K562 (cell line): Measurements from ENCODE around the gene DCP1B. TPM values are rescaled to one million over a fixed set of nuclear protein-coding genes. Genes with fewer than 3 reads are reported as not detected.

Experiments
- CBFB ChIP-seq: sonication (generic); formaldehyde crosslinking; IDR thresholded peaks from 2 replicates; pipeline ENCODE4 v1.4.0; 2020; ENCODE audit warnings: mild to moderate bottlenecking, missing genetic modification reagents
- CSDE1 ChIP-seq, 2 experiments: fragments of 450-650 bp; IDR thresholded peaks; 2 replicates each; pipeline ENCODE4 v1.6.1; 2016; ENCODE audit warnings: mild to moderate bottlenecking in 1 of 2
- TAF1 ChIP-seq: IDR thresholded peaks from 2 replicates; pipeline ENCODE4 v1.6.1; 2011; ENCODE audit warnings: mild to moderate bottlenecking, low read length, moderate library complexity; ENCODE audit not compliant: insufficient read depth, control insufficient read depth, severe bottlenecking; ENCODE audit errors: extremely low read depth
- ZKSCAN1 ChIP-seq: fragments of 150-350 bp; IDR thresholded peaks from 2 replicates; pipeline ENCODE4 v1.6.1; 2016; ENCODE audit warnings: low read depth, low read length
- polyA plus RNA-seq, 8 experiments: library from polyadenylated mRNA; depleted of rRNA in 4 of 8; stranded (reverse) in 5 of 8; unstranded in 3 of 8; fragments of >200 nt; fragmentation: Nextera tagmentation in 2 of 8; fragmentation: Illumina TruSeq in 1 of 8; extraction: Ambion mirVana in 2 of 8; extraction: Trizol in 1 of 8; gene quantifications; 2 replicates each; pipeline versions ENCODE4 v1.2.1 to v1.2.3, GENCODE V29; 2011 to 2014; ENCODE audit warnings: inconsistent platforms in 1 of 8, missing spikeins in 1 of 8
- total RNA-seq, 7 experiments: library from RNA; depleted of rRNA in 6 of 7; stranded (reverse); fragments of >200 nt in 6 of 7; fragmentation: Illumina TruSeq in 2 of 7; extraction: Trizol in 2 of 7; gene quantifications; 2 replicates each; pipeline versions ENCODE4 v1.2.1 to v1.2.3, GENCODE V29; 2011 to 2021; ENCODE audit warnings: low replicate concordance in 1 of 7
- TF ChIP-seq, protein P1 (sequence below), 2 experiments: fragments of 450-650 bp in 1 of 2; sonication (generic) in 1 of 2; formaldehyde crosslinking in 1 of 2; IDR thresholded peaks; 2 replicates each; pipeline versions ENCODE4 v1.7.1 to v1.9.0; 2016 to 2022; ENCODE audit warnings: inconsistent platforms in 1 of 2, mild to moderate bottlenecking in 1 of 2, missing genetic modification reagents in 1 of 2
- TF ChIP-seq, protein P2 (sequence below): fragments of 250-450 bp; sonication (Bioruptor Pico); IDR thresholded peaks from 2 replicates; pipeline ENCODE4 v1.8.0; 2021; ENCODE audit warnings: mild to moderate bottlenecking, moderate library complexity

DCP1B gene
- total and polyA plus RNA-seq, 9 of the 15 experiments (the other 6 are each of a cell fraction or from before 2014, with no cell fraction given) = 0.83 to 7.3 (median 3.4) TPM

- TF ChIP-seq, protein P1, sequence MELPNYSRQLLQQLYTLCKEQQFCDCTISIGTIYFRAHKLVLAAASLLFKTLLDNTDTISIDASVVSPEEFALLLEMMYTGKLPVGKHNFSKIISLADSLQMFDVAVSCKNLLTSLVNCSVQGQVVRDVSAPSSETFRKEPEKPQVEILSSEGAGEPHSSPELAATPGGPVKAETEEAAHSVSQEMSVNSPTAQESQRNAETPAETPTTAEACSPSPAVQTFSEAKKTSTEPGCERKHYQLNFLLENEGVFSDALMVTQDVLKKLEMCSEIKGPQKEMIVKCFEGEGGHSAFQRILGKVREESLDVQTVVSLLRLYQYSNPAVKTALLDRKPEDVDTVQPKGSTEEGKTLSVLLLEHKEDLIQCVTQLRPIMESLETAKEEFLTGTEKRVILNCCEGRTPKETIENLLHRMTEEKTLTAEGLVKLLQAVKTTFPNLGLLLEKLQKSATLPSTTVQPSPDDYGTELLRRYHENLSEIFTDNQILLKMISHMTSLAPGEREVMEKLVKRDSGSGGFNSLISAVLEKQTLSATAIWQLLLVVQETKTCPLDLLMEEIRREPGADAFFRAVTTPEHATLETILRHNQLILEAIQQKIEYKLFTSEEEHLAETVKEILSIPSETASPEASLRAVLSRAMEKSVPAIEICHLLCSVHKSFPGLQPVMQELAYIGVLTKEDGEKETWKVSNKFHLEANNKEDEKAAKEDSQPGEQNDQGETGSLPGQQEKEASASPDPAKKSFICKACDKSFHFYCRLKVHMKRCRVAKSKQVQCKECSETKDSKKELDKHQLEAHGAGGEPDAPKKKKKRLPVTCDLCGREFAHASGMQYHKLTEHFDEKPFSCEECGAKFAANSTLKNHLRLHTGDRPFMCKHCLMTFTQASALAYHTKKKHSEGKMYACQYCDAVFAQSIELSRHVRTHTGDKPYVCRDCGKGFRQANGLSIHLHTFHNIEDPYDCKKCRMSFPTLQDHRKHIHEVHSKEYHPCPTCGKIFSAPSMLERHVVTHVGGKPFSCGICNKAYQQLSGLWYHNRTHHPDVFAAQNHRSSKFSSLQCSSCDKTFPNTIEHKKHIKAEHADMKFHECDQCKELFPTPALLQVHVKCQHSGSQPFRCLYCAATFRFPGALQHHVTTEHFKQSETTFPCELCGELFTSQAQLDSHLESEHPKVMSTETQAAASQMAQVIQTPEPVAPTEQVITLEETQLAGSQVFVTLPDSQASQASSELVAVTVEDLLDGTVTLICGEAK (IDR thresholded peaks at IDR 0.05) = no peak
- TF ChIP-seq, protein P1 (CRISPR knock-in tag; IDR thresholded peaks at IDR 0.05) = no peak
- TF ChIP-seq, protein P2, sequence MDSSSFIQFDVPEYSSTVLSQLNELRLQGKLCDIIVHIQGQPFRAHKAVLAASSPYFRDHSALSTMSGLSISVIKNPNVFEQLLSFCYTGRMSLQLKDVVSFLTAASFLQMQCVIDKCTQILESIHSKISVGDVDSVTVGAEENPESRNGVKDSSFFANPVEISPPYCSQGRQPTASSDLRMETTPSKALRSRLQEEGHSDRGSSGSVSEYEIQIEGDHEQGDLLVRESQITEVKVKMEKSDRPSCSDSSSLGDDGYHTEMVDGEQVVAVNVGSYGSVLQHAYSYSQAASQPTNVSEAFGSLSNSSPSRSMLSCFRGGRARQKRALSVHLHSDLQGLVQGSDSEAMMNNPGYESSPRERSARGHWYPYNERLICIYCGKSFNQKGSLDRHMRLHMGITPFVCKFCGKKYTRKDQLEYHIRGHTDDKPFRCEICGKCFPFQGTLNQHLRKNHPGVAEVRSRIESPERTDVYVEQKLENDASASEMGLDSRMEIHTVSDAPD (CRISPR knock-in tag) = no peak
- TF ChIP-seq CSDE1 (IDR thresholded peaks at IDR 0.05) (no peak), CBFB (CRISPR knock-in tag) (no peak), TAF1 (no peak), ZKSCAN1 (no peak)
Measured at GRCh38 chr12:1916371-1917171, 87.7 kb downstream of the DCP1B start (continued).
